ENCODE results near the gene TRPM4.
"Not testable (repeated sequence)": the region's sequence is repeated elsewhere in the genome, so short reads cannot be mapped to it uniquely, and the experiment has no call there.

TRPM4 gene

DNA sequence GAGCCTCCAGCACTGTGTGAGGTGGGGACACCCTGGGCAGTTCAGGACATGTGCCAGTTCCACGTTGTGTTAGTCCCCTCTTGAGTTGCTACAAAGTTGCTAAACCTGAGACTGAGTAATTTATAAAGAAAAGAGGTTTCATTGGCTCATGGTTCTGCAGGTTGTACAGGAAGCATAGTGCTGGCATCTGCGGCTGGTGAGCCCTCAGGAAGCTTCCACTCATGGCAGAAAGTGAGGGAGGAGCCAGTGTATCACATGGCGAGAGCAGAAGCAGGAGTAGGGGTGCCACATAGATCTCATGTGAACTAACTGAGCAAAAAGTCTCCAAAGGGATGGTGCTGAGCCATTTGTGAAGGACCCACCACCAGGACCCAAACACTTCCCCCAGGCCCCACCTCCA lies 33.2 kb downstream of the TRPM4 start:
- no peak for DNase-seq (ENCODE audit: low read depth in 2 of 2)

DNA sequence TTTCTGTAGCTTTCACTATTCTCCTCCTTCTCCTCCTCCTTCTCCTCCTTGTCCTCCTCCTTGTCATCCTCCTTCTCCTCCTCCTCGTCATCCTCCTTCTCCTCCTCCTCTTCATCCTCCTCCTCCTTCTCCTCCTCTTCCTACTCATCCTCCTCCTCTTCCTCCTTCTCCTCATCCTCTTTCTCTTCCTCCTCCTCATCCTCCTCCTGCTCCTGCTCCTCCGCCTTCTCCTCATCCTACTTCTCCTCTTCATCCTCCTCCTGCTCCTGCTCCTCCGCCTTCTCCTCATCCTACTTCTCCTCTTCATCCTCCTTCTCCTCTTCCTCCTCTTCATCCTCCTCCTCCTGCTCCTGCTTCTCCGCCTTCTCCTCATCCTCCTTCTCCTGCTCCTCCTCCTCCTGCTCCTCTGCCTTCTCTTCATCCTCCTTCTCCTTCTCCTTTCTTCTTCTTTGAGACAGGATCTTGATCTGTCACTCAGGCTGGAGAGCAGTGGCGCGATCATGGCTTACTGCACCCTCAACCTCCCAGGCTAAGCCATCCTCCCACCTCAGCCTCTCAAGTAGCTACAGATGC lies 36.3 kb downstream of the TRPM4 start:
- no peak for DNase-seq (ENCODE audit: low read depth in 2 of 2)

DNA sequence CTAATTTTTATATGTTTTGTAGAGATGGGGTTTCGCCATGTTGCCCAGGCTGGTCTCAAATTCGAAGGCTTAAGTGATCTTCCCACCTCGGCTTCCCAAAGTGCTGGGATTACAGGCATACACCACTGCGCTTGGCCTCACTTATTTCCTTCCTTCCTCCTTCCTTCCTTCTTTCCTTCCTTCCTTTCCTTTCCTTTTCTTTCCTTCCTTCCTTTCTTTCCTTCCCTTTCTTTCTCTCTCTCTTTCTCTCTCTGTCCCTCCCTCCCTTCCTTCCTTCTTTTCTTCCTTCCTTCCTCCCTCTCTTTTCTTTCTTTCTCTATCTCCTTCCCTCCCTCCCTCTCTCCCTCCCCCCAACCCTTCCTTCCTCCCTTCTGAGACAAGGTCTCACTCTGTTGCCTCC lies 36.8 kb downstream of the TRPM4 start:
- DNase-seq (ENCODE audit: low read depth in 2 of 2), result no peak

DNA sequence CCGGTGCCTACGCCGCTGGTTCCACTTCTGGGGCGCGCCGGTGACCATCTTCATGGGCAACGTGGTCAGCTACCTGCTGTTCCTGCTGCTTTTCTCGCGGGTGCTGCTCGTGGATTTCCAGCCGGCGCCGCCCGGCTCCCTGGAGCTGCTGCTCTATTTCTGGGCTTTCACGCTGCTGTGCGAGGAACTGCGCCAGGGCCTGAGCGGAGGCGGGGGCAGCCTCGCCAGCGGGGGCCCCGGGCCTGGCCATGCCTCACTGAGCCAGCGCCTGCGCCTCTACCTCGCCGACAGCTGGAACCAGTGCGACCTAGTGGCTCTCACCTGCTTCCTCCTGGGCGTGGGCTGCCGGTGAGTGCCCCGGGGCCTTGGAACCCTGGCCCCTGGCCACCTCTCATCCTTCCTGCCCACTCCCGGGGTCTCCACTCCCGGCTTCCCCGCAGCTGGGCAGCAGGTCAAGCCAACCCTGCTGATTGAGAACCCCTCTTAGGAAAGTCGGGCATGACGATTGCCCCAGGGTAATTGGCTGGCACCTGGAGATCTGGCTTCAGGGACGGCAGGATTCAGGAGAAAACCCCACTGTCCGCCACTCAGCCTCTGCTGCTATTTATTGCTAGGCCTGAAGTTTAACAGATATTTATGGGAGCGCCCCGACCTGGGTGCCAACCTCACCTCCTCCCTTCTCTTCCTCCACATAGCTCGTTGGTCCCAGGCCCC lies 39.1 kb downstream of the TRPM4 start:
- no peak for DNase-seq (ENCODE audit: low read depth in 2 of 2)

DNA sequence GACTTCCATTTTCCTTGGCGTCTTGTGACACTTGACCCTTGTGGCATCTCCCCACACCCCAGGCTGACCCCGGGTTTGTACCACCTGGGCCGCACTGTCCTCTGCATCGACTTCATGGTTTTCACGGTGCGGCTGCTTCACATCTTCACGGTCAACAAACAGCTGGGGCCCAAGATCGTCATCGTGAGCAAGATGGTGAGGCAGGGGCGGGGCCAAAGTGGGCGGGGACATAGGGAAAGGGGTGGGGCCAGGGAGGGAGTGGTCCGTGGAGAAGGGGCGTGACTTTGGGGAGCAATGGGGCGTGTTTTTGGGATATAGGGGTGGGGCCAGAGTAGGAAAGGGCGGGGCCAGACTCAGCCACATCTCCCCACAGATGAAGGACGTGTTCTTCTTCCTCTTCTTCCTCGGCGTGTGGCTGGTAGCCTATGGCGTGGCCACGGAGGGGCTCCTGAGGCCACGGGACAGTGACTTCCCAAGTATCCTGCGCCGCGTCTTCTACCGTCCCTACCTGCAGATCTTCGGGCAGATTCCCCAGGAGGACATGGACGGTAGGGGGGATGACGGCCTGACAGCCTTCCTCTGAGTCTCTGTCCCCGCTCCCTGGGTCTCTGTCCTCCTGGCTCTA lies 42.8 kb downstream of the TRPM4 start:
- DNase-seq (ENCODE audit: low read depth in 2 of 2), result no peak

DNA sequence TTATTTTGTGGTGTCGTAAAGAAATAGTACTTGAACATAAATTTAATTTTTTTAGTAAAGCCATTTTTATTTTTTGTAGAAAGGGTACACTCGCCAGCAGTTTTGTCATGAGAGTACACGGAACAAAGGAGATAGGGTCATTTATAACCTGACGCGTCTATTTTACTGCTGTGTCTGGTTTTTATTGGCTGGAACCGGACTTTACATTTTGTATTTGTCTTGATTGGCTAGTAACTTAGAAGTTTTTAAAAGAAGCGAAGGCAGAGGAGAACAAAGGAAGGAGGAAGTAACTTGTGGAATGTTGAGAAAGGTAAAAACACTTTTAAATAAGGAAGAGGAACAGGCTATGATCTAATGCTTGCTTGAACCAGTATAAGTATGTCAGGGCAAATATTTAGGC lies 43.5 kb downstream of the TRPM4 start:
- DNase-seq (ENCODE audit: low read depth in 2 of 2), result no peak

DNA sequence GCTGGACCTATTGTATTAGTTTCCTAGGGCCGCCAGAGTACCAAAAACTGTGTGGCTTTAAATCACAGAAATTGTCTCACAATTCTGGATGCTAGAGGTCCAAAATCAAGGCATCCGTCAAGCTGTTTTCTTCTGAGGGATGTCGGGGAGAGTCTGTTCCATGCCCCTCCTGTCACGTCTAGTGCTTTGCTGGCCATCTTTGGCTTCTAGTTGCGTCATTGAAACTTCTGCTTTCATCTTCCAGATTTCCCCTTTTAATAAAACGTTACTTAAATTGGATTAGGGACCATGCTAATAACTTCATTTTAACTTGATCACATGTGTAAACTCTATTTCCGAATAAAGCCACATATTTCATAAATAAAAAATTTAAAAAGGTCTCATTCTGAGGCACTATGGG lies 47.5 kb downstream of the TRPM4 start:
- no peak for DNase-seq (ENCODE audit: low read depth in 2 of 2)

DNA sequence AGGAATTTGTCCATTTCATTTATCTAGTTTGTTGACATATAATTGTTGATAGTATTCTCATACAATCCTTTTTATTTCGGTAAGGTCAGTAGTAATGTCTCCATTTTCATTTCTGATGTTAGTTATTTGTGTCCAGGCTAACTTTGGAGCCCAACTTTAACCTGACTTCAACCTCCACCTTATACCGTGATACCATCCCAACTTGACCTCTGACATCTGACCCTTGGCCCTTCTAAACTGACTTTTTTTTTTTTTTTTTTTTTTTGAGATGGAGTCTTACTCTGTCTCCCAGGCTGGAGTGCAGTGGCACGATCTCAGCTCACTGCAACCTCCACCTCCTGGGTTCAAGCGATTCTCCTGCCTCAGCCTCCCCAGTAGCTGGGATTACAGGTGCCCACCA lies 51.9 kb downstream of the TRPM4 start:
- not testable (repeated sequence) for DNase-seq (ENCODE audit: low read depth in 2 of 2)

DNA sequence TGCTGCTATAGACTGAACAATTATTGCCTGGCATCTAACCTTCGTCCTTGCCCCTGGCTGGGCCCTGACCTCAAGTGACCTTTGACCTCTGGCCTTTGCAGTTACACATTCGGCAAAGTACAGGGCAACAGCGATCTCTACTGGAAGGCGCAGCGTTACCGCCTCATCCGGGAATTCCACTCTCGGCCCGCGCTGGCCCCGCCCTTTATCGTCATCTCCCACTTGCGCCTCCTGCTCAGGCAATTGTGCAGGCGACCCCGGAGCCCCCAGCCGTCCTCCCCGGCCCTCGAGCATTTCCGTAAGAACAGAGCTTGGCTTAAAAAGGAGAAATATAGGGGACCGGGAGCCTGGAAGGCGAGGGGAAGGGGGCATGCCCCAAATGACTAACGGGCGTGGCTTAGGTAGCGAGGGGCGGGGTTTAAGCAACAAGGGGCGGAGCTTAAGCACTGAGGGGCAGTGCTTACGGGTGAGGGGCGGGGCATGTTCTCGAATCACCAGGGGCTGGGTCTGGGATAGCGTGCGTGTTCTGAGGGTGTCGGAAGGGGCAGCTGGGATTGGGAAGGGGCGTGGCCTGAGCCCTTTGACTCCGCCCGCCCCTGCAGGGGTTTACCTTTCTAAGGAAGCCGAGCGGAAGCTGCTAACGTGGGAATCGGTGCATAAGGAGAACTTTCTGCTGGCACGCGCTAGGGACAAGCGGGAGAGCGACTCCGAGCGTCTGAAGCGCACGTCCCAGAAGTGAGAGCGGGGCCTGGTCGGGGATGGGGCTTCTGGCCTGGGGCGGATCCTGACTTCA lies 52.7 kb downstream of the TRPM4 start:
- no peak for DNase-seq (ENCODE audit: low read depth in 2 of 2)

DNA sequence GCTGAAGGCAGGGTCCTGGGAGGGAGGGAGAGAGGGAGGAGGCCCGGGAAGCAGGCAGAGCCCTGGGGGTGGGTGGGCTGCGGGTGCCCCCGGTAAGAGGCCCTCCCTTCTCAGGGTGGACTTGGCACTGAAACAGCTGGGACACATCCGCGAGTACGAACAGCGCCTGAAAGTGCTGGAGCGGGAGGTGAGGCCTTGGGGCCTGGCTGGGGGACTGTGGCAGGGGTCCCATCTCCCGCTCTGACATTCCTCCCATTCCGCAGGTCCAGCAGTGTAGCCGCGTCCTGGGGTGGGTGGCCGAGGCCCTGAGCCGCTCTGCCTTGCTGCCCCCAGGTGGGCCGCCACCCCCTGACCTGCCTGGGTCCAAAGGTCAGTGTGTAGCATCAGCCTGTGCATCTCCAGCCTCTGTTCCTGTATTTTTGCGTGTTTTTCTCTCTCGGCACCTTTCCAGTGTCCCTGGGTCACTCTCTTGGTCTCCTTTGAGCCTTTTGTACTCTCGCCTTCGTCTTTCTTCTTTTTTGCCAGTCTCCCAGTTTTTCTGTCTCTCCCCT lies 53.4 kb downstream of the TRPM4 start:
- no peak for DNase-seq (ENCODE audit: low read depth in 2 of 2)

DNA sequence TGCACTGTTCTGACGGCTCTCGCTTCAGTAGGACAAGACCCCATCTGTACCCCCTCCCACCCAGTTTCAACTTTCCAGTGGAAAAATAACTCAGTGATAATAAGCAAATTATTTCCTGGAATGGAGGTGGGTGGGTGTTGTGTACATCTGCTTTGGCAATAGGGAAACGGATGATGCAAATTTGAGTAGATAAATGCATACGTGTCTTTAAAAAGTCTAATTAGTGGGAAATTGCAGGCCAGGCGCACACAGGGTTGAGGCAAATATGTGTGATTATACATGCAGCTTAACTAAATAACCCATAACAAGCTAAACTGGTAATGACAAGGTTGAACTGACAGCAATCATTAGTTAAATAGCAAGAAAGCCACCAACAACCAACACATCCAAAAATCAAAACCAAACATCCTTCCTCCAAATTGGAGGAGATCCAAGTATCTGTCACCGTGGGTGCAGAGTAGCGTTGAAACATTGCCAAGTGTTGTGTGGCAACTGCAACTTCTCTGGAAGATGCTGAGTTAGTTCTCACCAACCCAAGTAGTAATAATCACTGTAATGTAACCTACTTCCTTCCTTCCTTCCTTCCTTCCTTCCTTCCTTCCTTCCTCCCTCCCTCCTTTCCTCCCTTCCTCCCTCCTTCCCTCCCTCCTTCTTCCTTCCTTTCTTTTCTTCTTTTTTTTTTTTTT lies 54.6 kb downstream of the TRPM4 start:
- DNase-seq (ENCODE audit: low read depth in 2 of 2), result no peak

DNA sequence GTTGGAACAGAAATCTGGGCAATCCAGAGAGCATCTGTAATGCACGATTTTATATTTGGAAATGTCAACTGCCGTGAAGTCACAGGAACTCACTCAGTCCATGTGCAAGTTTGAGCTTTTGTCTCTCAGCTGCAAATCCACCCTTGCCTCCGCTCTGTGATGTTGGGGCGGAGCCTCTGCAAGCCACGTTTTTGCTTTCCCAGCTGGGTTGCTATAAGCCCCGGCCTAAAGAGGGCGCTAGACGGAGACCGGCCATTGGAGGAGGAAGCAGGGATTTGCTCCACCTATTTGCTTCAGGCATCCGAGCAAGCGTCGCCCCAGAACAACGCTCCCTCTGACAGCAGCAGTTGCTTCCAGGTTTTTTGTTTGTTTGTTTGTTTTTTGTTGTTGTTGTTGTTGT lies 56.2 kb downstream of the TRPM4 start:
- no peak for DNase-seq (ENCODE audit: low read depth in 2 of 2)

DNA sequence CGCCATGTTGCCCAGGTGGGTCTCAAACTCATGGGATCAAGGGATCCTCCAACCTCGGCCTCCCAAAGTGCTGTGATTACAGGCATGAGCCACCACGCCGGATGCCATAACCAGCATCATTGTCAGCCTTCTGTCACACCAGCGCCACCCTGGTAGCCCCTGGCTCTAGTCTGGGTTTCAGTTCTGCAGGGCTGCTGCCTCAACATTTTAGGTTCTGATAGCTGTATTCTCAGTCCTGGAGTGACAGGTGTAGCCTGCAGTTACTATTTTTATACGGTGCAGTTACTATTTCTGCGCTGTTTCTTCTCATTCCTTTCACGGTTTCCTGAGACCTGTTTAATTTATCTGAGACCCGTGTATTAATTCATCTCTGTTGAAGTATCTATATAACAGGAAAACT lies 57.1 kb downstream of the TRPM4 start:
- DNase-seq (ENCODE audit: low read depth in 2 of 2), result no peak

DNA sequence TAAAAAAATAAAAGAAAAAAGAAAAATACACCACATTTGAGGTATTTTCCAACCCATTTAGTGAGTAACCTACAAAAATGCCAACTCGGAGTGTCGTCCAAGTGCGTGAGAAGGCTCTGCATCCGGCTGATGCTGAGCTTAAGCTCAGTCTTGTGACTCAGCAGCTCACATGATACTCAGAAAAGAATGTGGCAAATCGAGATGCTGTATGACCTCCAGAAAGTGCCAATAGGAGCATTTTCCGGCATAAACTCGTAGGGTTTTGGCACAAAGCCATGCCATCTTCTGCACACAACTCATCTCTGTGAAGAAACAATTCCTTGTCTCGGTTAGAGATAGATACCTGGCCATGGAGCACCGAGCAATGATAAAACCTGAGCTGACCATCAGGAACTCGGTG lies 58.5 kb downstream of the TRPM4 start:
- DNase-seq (ENCODE audit: low read depth in 2 of 2), result no peak

DNA sequence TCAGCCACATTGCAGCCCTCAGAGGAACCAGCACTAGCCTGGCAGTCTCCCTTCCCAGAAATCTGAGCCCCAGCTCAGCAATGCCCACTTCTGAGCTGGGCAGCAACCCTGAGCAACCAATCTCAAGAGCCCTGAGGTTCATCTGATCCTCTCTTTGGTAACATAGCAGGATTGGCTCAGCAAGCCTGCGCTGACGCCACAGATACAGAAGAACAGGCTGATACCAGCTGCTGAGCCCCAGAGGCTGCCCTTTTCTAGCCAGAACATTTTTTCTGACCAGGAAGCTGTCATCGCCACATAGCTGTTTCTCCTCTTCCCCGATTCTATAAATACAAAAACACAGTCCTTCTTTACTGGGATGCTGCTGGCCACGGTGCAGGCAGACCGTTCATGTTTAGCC lies 59.8 kb downstream of the TRPM4 start:
- no peak for DNase-seq (ENCODE audit: low read depth in 2 of 2)

DNA sequence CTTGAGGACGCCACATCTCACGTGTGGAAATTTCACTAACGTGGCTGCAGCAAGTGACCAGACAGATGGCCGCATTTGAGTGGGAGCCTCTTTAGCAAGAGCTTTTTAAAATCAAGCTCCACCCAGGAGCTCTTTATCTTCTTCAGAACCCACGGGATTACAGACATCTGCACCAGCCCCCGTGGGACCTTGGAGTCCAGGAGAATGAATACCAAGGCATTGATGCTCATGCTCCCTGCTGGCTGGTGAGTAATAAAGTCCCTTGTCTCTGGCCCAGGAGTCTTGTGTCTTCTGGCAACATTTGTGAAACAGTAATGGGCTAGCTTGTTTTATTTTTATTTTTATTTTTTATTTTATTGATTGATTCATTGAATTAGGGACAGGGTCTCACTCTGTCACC lies 64.4 kb downstream of the TRPM4 start:
- no peak for DNase-seq (ENCODE audit: low read depth in 2 of 2)

DNA sequence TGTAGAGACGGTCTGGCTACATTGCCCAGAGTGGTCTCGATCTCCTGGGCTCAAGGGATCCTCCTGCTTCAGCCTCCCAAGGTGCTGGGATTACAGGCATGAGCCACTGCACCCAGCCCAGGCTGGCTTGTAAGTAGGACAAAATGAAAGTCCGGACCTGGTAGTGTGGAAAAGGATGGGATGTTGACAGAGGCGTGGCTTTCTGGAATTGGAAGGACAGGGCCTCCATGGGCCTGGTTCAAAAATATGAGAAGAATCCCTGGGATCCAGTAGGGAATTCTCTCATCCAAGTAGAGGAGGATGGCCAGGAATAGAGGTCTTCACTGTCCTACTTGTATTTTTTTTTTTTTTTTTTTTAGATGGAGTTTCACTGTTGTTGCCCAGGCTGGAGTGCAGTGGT lies 64.9 kb downstream of the TRPM4 start:
- DNase-seq (ENCODE audit: low read depth in 2 of 2), result no peak

DNA sequence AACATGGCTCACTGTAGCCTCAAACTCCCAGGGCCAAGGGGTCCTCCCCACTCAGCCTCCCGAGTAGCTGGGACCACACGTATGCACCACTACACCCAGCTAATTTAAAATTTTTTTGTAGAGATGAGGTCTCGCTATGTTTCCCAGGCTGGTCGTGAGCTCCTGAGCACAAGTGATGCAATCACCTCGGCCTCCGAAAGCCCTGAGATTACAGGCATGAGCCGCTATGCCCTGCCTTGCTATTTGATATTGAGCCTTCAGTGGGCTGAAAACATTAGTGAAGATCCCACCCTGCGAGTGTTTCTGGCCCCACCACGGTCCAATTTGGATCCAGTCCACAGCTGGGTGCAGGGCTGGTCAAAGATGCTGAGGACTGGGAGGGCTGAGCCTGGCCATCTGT lies 65.9 kb downstream of the TRPM4 start:
- DNase-seq (ENCODE audit: low read depth in 2 of 2), result no peak

DNA sequence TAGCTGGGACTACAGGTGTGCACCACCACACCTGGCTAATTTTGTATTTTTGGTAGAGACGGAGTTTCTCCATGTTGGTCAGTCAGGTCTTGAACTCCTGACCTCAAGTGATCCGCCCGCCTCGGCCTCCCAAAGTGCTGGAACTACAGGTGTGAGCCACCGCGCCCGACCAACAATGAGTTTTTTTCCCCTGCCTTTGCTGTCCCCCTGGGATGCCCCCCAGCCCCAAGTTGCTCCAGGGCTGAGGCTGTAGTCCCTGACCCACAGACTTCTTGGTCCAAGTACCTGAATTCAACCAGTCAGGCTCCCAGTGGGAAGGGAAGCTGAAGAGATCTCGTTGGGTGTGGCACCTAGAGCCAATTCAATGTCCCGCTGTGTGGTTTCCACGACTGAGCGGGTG lies 66.8 kb downstream of the TRPM4 start:
- DNase-seq (ENCODE audit: low read depth in 2 of 2), result not testable (repeated sequence)

DNA sequence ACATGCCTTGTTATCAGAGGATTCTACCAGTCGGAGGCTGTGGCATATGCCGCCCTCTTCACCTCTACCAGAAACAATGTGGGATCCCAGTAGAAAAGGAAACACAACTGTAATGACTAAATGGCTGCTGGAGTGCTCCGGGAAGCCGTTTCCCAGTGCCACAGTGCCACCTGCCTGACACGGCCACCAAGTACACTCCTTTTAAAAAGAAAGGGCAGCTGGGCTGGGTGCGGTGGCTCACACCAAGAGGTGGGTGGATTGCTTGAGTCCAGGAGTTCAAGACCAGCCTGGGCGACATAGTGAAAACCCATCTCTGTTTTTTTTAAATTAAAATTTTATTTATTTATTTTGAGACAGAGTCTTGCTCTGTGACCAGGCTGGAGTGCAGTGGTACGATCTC lies 67.3 kb downstream of the TRPM4 start:
- no peak for DNase-seq (ENCODE audit: low read depth in 2 of 2)

DNA sequence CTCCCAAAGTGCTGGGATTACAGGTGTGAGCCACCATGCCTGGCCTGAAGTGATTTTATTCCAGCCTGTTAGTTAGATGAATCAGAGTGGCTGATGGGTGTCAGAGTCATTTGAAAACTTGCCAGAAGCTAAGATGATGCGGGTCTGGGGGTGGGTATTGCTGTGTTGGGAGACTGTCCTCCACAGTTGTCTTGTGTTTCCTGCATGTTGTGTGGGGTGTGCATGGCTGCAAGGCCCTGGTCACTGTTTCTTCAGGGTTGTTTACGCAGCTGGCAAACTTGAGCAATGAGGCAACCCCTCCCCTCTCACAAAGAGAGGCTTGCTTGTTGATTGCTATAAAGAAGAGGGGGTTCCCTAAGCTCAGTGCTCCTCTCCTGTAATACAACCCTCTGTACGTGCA lies 71.8 kb downstream of the TRPM4 start:
- no peak for DNase-seq (ENCODE audit: low read depth in 2 of 2)

DNA sequence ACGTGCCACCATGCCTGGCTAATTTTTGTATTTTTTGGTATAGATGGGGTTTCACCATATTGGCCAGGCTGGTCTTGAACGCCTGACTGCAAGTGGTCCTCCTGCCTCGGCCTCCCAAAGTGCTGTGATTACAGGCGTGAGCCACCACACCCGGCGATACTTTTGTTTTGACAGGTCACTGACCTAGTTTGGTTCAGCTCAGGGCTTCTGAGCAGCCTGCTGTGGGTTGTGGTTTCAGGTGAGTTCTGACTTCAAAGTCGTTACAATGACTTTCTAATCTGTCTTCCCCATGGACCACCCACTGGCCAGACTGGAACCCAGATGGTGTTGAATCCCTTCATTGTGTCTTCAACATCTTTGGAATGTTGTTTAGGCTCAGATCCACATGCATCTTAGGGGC lies 73.8 kb downstream of the TRPM4 start:
- no peak for DNase-seq (ENCODE audit: low read depth in 2 of 2)
